K562 (cell line): ENCODE results near the gene PI16. TPM values are rescaled to one million over a fixed set of nuclear protein-coding genes. Genes with fewer than 3 reads are reported as not detected.

Source experiments
- ATF7 ChIP-seq: fragments of 450-650 bp; IDR thresholded peaks from 2 replicates; pipeline ENCODE4 v1.7.1; 2014; ENCODE audit warnings: mild to moderate bottlenecking, moderate library complexity
- BMI1 ChIP-seq: fragments of 150-350 bp; IDR thresholded peaks from 2 replicates; pipeline ENCODE4 v1.6.1; 2014; ENCODE audit warnings: low read length
- ERF ChIP-seq: fragments of 450-650 bp; formaldehyde crosslinking; IDR thresholded peaks from 2 replicates; pipeline ENCODE4 v1.4.0; 2020; ENCODE audit warnings: mild to moderate bottlenecking, mixed read lengths
- FOXP4 ChIP-seq: sonication (generic); formaldehyde crosslinking; IDR thresholded peaks from 2 replicates; pipeline ENCODE4 v1.8.0; 2022; ENCODE audit warnings: mild to moderate bottlenecking, missing genetic modification reagents, borderline replicate concordance
- KLF1 ChIP-seq: fragments of 450-650 bp; IDR thresholded peaks from 2 replicates; pipeline ENCODE4 v1.6.1; 2016; ENCODE audit warnings: missing genetic modification characterization, missing compliant biosample characterization
- L3MBTL2 ChIP-seq: fragments of 450-650 bp; IDR thresholded peaks from 2 replicates; pipeline ENCODE4 v1.6.1; 2016; ENCODE audit warnings: mild to moderate bottlenecking, moderate library complexity
- MEIS2 ChIP-seq: fragments of 450-650 bp; IDR thresholded peaks from 2 replicates; pipeline ENCODE4 v1.6.1; 2014; ENCODE audit warnings: mild to moderate bottlenecking; ENCODE audit not compliant: partially characterized antibody
- MTA1 ChIP-seq: fragments of 450-650 bp; IDR thresholded peaks from 2 replicates; pipeline ENCODE4 v1.6.1; 2017; ENCODE audit warnings: borderline replicate concordance
- NR4A1 ChIP-seq, 2 experiments: fragments of 250-450 bp in 1 of 2; fragments of 450-650 bp in 1 of 2; sonication (Bioruptor Pico) in 1 of 2; IDR thresholded peaks; 2 replicates each; pipeline versions ENCODE4 v1.4.0 to v1.6.1; 2016 to 2020; ENCODE audit warnings: mild to moderate bottlenecking in 2 of 2, missing compliant biosample characterization in 1 of 2, missing genetic modification characterization in 1 of 2, moderate library complexity in 1 of 2
- POLR3G ChIP-seq: IDR thresholded peaks from 2 replicates; pipeline ENCODE4 v1.6.1; 2011; ENCODE audit not compliant: insufficient read length, insufficient replicate concordance; ENCODE audit errors: extremely low read depth
- SIN3B ChIP-seq: fragments of 450-650 bp; IDR thresholded peaks from 2 replicates; pipeline ENCODE4 v1.6.1; 2017; ENCODE audit warnings: low read depth, mild to moderate bottlenecking, moderate library complexity
- SLC30A9 ChIP-seq: fragments of 250-450 bp; sonication (Bioruptor Pico); IDR thresholded peaks from 2 replicates; pipeline ENCODE4 v1.8.0; 2022; ENCODE audit warnings: mild to moderate bottlenecking, moderate library complexity
- SMAD3 ChIP-seq: fragments of 450-650 bp; formaldehyde crosslinking; conservative IDR thresholded peaks from 2 replicates; pipeline ENCODE4 v1.4.0; 2020; ENCODE audit warnings: mild to moderate bottlenecking
- SREBF1 ChIP-seq: fragments of 150-350 bp; IDR thresholded peaks from 2 replicates; pipeline ENCODE4 v1.6.1; 2014; ENCODE audit warnings: antibody characterized with exemption, low read depth, low read length, borderline replicate concordance
- YY1 ChIP-seq, 3 experiments: IDR thresholded peaks; 2 replicates each; pipeline ENCODE4 v1.6.1; 2011; ENCODE audit warnings: low read length in 2 of 3, mild to moderate bottlenecking in 2 of 3, moderate library complexity in 2 of 3, borderline replicate concordance in 1 of 3, control low read depth in 1 of 3, low read depth in 1 of 3; ENCODE audit not compliant: insufficient read depth in 3 of 3, insufficient replicate concordance in 2 of 3, control insufficient read depth in 1 of 3, insufficient read length in 1 of 3; ENCODE audit errors: extremely low read depth in 1 of 3
- ZNF354B ChIP-seq: fragments of 250-450 bp; sonication (Bioruptor Pico); IDR thresholded peaks from 2 replicates; pipeline ENCODE4 v1.4.0; 2020
- ZNF830 ChIP-seq: fragments of 250-450 bp; sonication (Bioruptor Pico); IDR thresholded peaks from 2 replicates; pipeline ENCODE4 v1.5.0; 2021; ENCODE audit warnings: mild to moderate bottlenecking
- polyA plus RNA-seq, 8 experiments: library from polyadenylated mRNA; depleted of rRNA in 4 of 8; stranded (reverse) in 5 of 8; unstranded in 3 of 8; fragments of >200 nt; fragmentation: Nextera tagmentation in 2 of 8; fragmentation: Illumina TruSeq in 1 of 8; extraction: Ambion mirVana in 2 of 8; extraction: Trizol in 1 of 8; gene quantifications; 2 replicates each; pipeline versions ENCODE4 v1.2.1 to v1.2.3, GENCODE V29; 2011 to 2014; ENCODE audit warnings: inconsistent platforms in 1 of 8, missing spikeins in 1 of 8
- total RNA-seq, 7 experiments: library from RNA; depleted of rRNA in 6 of 7; stranded (reverse); fragments of >200 nt in 6 of 7; fragmentation: Illumina TruSeq in 2 of 7; extraction: Trizol in 2 of 7; gene quantifications; 2 replicates each; pipeline versions ENCODE4 v1.2.1 to v1.2.3, GENCODE V29; 2011 to 2021; ENCODE audit warnings: low replicate concordance in 1 of 7
- TF ChIP-seq, protein P1 (sequence below): fragments of 250-450 bp; sonication (Bioruptor Pico); IDR thresholded peaks from 2 replicates; pipeline ENCODE4 v1.8.0; 2021; ENCODE audit warnings: moderate library complexity, mild to moderate bottlenecking, inconsistent platforms
- TF ChIP-seq, protein P2 (sequence below): fragments of 200-800 bp; sonication (Bioruptor generic); IDR thresholded peaks from 2 replicates; pipeline ENCODE4 v1.6.1; 2017; ENCODE audit warnings: missing genetic modification characterization, missing compliant biosample characterization
- TF ChIP-seq, protein P3 (sequence below), 2 experiments: fragments of 450-650 bp; conservative IDR thresholded peaks; 2 replicates each; pipeline ENCODE4 v1.6.1; 2017; ENCODE audit warnings: mild to moderate bottlenecking in 2 of 2, moderate library complexity in 2 of 2
- TF ChIP-seq, protein P4 (sequence below): fragments of 250-450 bp; sonication (Bioruptor Pico); IDR thresholded peaks from 2 replicates; pipeline ENCODE4 v1.8.0; 2022; ENCODE audit warnings: moderate library complexity, mild to moderate bottlenecking, inconsistent platforms

PI16 gene
- total and polyA plus RNA-seq, 9 of the 15 experiments (the other 6 are each of a cell fraction or from before 2014, with no cell fraction given) = 0.06 to 0.18 TPM; not detected in 7

GRCh38 chr6:36985808-36986703 is 31.5 kb downstream of the PI16 start, which contains the start of gene MTCH1 (continued):
- TF ChIP-seq, protein P1, sequence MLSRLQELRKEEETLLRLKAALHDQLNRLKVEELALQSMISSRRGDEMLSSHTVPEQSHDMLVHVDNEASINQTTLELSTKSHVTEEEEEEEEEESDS (CRISPR knock-in tag) = no peak
- no peak for TF ChIP-seq FOXP4
- 0 out of 2 replicates have a peak, but pooled peaks have one; percentile 78 for TF ChIP-seq NR4A1 (CRISPR knock-in tag; IDR thresholded peaks at IDR 0.05)
- peak; percentile 66; the same call in 1 of the 2 replicates for TF ChIP-seq NR4A1 (tag; IDR thresholded peaks at IDR 0.05)
- TF ChIP-seq, protein P2, sequence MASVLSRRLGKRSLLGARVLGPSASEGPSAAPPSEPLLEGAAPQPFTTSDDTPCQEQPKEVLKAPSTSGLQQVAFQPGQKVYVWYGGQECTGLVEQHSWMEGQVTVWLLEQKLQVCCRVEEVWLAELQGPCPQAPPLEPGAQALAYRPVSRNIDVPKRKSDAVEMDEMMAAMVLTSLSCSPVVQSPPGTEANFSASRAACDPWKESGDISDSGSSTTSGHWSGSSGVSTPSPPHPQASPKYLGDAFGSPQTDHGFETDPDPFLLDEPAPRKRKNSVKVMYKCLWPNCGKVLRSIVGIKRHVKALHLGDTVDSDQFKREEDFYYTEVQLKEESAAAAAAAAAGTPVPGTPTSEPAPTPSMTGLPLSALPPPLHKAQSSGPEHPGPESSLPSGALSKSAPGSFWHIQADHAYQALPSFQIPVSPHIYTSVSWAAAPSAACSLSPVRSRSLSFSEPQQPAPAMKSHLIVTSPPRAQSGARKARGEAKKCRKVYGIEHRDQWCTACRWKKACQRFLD (CRISPR knock-in tag) = peak; percentile 64; the same call in 1 of the 2 replicates
- peak; percentile 1 for TF ChIP-seq MEIS2
- peak; percentile 75 for TF ChIP-seq SIN3B
- 0 out of 2 replicates have a peak, but pooled peaks have one; percentile 9 for TF ChIP-seq SMAD3 (CRISPR knock-in tag)
- peak; percentile 87 for TF ChIP-seq KLF1 (tag)
- TF ChIP-seq SREBF1 = peak; percentile 91
- TF ChIP-seq, protein P3, sequence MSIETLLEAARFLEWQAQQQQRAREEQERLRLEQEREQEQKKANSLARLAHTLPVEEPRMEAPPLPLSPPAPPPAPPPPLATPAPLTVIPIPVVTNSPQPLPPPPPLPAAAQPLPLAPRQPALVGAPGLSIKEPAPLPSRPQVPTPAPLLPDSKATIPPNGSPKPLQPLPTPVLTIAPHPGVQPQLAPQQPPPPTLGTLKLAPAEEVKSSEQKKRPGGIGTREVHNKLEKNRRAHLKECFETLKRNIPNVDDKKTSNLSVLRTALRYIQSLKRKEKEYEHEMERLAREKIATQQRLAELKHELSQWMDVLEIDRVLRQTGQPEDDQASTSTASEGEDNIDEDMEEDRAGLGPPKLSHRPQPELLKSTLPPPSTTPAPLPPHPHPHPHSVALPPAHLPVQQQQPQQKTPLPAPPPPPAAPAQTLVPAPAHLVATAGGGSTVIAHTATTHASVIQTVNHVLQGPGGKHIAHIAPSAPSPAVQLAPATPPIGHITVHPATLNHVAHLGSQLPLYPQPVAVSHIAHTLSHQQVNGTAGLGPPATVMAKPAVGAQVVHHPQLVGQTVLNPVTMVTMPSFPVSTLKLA (conservative IDR thresholded peaks at IDR 0.05) = peak; percentile 86 to 94
- peak; percentile 100 for TF ChIP-seq ATF7
- TF ChIP-seq POLR3G = no peak
- TF ChIP-seq L3MBTL2 = peak; percentile 85
- peak; percentile 17; the same call in 1 of the 2 replicates for TF ChIP-seq ERF (CRISPR knock-in tag)
- no peak for TF ChIP-seq SLC30A9 (CRISPR knock-in tag)
- no peak for TF ChIP-seq ZNF830 (CRISPR knock-in tag)
- TF ChIP-seq YY1 (IDR thresholded peaks at IDR 0.05; ENCODE audit: borderline replicate concordance in 1 of 3, control insufficient read depth in 1 of 3, extremely low read depth in 1 of 3, insufficient read depth in 3 of 3, insufficient read length in 1 of 3, insufficient replicate concordance in 2 of 3, low read depth in 1 of 3, low read length in 2 of 3) = peak; percentile 65 to 93 (median 91)
- peak; percentile 62; the same call in 1 of the 2 replicates for TF ChIP-seq MTA1
- TF ChIP-seq ZNF354B (CRISPR knock-in tag) = no peak
- TF ChIP-seq, protein P4, sequence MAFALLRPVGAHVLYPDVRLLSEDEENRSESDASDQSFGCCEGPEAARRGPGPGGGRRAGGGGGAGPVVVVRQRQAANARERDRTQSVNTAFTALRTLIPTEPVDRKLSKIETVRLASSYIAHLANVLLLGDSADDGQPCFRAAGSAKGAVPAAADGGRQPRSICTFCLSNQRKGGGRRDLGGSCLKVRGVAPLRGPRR (CRISPR knock-in tag) = no peak
- TF ChIP-seq BMI1 = no peak
